ENCODE measurements around the gene TIMM8A. TPM values are rescaled to one million over a fixed set of nuclear protein-coding genes. Genes with fewer than 3 reads are reported as not detected.

Gene TIMM8A
- total RNA-seq, 1 experiment from 2014 or later: 24.9 TPM

- TF ChIP-seq REST (IDR thresholded peaks at IDR 0.05; ENCODE audit: low read depth) (no peak), JUND (IDR thresholded peaks at IDR 0.05) (no peak), POLR2A (IDR thresholded peaks at IDR 0.05; ENCODE audit: borderline replicate concordance, extremely low read depth, insufficient read depth, insufficient read length) (peak; percentile 84), EZH2phosphoT487 (IDR thresholded peaks at IDR 0.05; ENCODE audit: borderline replicate concordance) (no peak), SP1 (IDR thresholded peaks at IDR 0.05; ENCODE audit: low read depth) (no peak; the same call in 1 of the 2 replicates), YY1 (IDR thresholded peaks at IDR 0.05; ENCODE audit: extremely low read depth, insufficient replicate concordance, low read depth, low read length) (peak; percentile 49), ZNF274 (IDR thresholded peaks at IDR 0.05; ENCODE audit: low read depth, low read length) (no peak), MAX (IDR thresholded peaks at IDR 0.05) (peak; percentile 95), SRF (IDR thresholded peaks at IDR 0.05; ENCODE audit: low read depth) (no peak), SIN3A (IDR thresholded peaks at IDR 0.05; ENCODE audit: low read depth) (peak; percentile 71)
Observed at GRCh38 chrX:101390664-101391525, 42.4 kb upstream of the TIMM8A start, which contains the start of gene RPL36A (continued).

- ChIA-PET RAD21 (ENCODE audit: low non-redundant PET in 1 of 2, low total read pairs in 2 of 2, uncharacterized antibody in 2 of 2, unreplicated experiment in 2 of 2) (no interaction called here), CTCF (no interaction called here), POLR2A (no interaction called here)
- Histone ChIP-seq H3K4me1 (ENCODE audit: control insufficient read depth in 1 of 2, insufficient read depth in 2 of 2, low read length in 2 of 2) (peaks cover 0 to 15% of the 10 kb centered on the region in 2 experiments; a peak in 2 of 4 replicates), H3K36me3 (ENCODE audit: control insufficient read depth in 1 of 2, insufficient read depth in 2 of 2, low read length in 2 of 2) (peaks cover 5 to 19% of the 10 kb centered on the region in 2 experiments; a peak in 2 of 4 replicates), H3K9ac (ENCODE audit: low read length) (no peak overlapping the region), H3K9me2 (ENCODE audit: insufficient read depth) (no peaks in the 10 kb centered on the region), H3K4me3 (replicated peaks in 1 of 2; ENCODE audit: low read depth in 1 of 2, low read length in 2 of 2) (no peak overlapping the region), H3K79me2 (ENCODE audit: insufficient read depth, low read length) (peaks cover 27% of the 10 kb centered on the region), H3K27me3 (ENCODE audit: insufficient read depth, low read length) (no peaks in the 10 kb centered on the region), H2AFZ (ENCODE audit: low read depth, low read length, poor library complexity, severe bottlenecking) (no peak overlapping the region), H3K4me2 (ENCODE audit: low read length) (no peak overlapping the region), H3K27ac (ENCODE audit: low read depth, low read length) (no peak overlapping the region), H3K9me3 (ENCODE audit: control insufficient read depth in 1 of 2, insufficient read depth in 1 of 2, low read depth in 1 of 2, low read length in 2 of 2) (no peaks in the 10 kb centered on the region), H4K20me1 (ENCODE audit: insufficient read depth) (no peaks in the 10 kb centered on the region)
- ATAC-seq: no peak
- DNase-seq (ENCODE audit: low read depth, low spot score): no peak
- TF ChIP-seq MAX (IDR thresholded peaks at IDR 0.05): no peak
- no TSS peak for BruUV-seq (replicated peaks)
- intact Hi-C loops (cut with micrococcal nuclease): no loop called here
Observed at GRCh38 chrX:101388604-101389003, 40.1 kb upstream of the TIMM8A start.

All from HCT116 (cell line).